SK-N-SH (cell line): ENCODE data around the gene PHACTR3. TPM values are rescaled to one million over a fixed set of nuclear protein-coding genes. Genes with fewer than 3 reads are reported as not detected.

Source experiments
- CTCF ChIA-PET: fragments of 300-600, 350-600 bp; formaldehyde crosslinking; extraction: SDS; loops from one replicate; lab custom pipeline; 2021; lab: Yijun Ruan, JAX
- POLR2A ChIA-PET: fragments of 350-600 bp; sonication (Branson Sonifier 250); formaldehyde crosslinking; extraction: SDS; loops from one replicate; lab custom pipeline; 2020; ENCODE audit warnings: antibody characterized with exemption, inconsistent platforms; lab: Yijun Ruan, JAX
- DNase-seq: peaks from one replicate; pipeline ENCODE4 v3.0.0; 2012
- H2AFZ ChIP-seq: fragments of 200-600 bp; sonication (generic); 2 replicates; pipeline ENCODE4 v1.8.1; 2016; ENCODE audit warnings: antibody characterized with exemption, mild to moderate bottlenecking, low read depth
- H3F3A ChIP-seq: fragments of 200-600 bp; sonication (generic); replicated peaks from 2 replicates; pipeline ENCODE3; 2016; ENCODE audit warnings: antibody characterized with exemption, mild to moderate bottlenecking; ENCODE audit not compliant: insufficient read depth
- H3K27ac ChIP-seq, 2 experiments: fragments of 200-500 bp in 1 of 2; fragments of 200-600 bp in 1 of 2; sonication (Bioruptor generic) in 1 of 2; sonication (generic), shearing (Covaris generic) in 1 of 2; 2 replicates each; pipeline versions ENCODE4 v1.5.1 to v1.6.1; 2014 to 2016; ENCODE audit warnings: low read depth in 2 of 2, inconsistent platforms in 1 of 2, low read length in 1 of 2, mild to moderate bottlenecking in 1 of 2, mixed read lengths in 1 of 2
- H3K27me3 ChIP-seq: fragments of 200-600 bp; sonication (generic), shearing (Covaris generic); 2 replicates; pipeline ENCODE4 v1.6.1; 2016; ENCODE audit warnings: mixed run types; ENCODE audit not compliant: insufficient read depth
- H3K36me3 ChIP-seq, 2 experiments: fragments of 200-500 bp in 1 of 2; fragments of 200-600 bp in 1 of 2; sonication (Bioruptor generic) in 1 of 2; sonication (generic) in 1 of 2; replicated peaks in 1 of 2; 2 replicates each; pipeline versions ENCODE3 to v1.5.1; 2014 to 2016; ENCODE audit warnings: low read length in 1 of 2, mild to moderate bottlenecking in 1 of 2; ENCODE audit not compliant: insufficient read depth in 2 of 2, control insufficient read depth in 1 of 2
- H3K4me1 ChIP-seq, 2 experiments: fragments of 200-500 bp in 1 of 2; fragments of 200-600 bp in 1 of 2; sonication (Bioruptor generic) in 1 of 2; sonication (generic), shearing (Covaris generic) in 1 of 2; 2 replicates each; pipeline versions ENCODE4 v1.5.1 to v1.6.1; 2014 to 2016; ENCODE audit warnings: low read depth in 1 of 2, low read length in 1 of 2, mixed run types in 1 of 2; ENCODE audit not compliant: insufficient read depth in 2 of 2, control insufficient read depth in 1 of 2
- H3K4me2 ChIP-seq: fragments of 200-600 bp; sonication (generic), shearing (Covaris generic); 2 replicates; pipeline ENCODE4 v1.6.1; 2017; ENCODE audit warnings: mixed run types
- H3K4me3 ChIP-seq, 2 experiments: fragments of 200-500 bp in 1 of 2; fragments of 200-600 bp in 1 of 2; sonication (Bioruptor generic) in 1 of 2; sonication (generic), shearing (Covaris generic) in 1 of 2; 2 replicates each; pipeline versions ENCODE4 v1.5.1 to v1.8.1; 2014 to 2016; ENCODE audit warnings: low read depth in 2 of 2, inconsistent platforms in 1 of 2, low read length in 1 of 2, mild to moderate bottlenecking in 1 of 2, mixed read lengths in 1 of 2, moderate library complexity in 1 of 2
- H3K79me2 ChIP-seq: fragments of 200-600 bp; sonication (generic); 2 replicates; pipeline ENCODE4 v1.8.1; 2017; ENCODE audit warnings: mild to moderate bottlenecking; ENCODE audit not compliant: insufficient read depth
- H3K9ac ChIP-seq: fragments of 200-600 bp; sonication (generic); 2 replicates; pipeline ENCODE4 v1.6.1; 2017; ENCODE audit warnings: mixed run types
- H3K9me2 ChIP-seq: fragments of 200-600 bp; sonication (generic); 2 replicates; pipeline ENCODE4 v1.6.1; 2017; ENCODE audit warnings: mixed run types
- H3K9me3 ChIP-seq: fragments of 200-600 bp; sonication (generic); 2 replicates; pipeline ENCODE4 v1.6.1; 2017; ENCODE audit warnings: mixed run types, mild to moderate bottlenecking, moderate library complexity
- H4K20me1 ChIP-seq: fragments of 200-600 bp; sonication (generic); 2 replicates; pipeline ENCODE4 v1.6.1; 2017; ENCODE audit warnings: mild to moderate bottlenecking, mixed run types; ENCODE audit not compliant: insufficient read depth
- ELF1 ChIP-seq: IDR thresholded peaks from 2 replicates; pipeline ENCODE4 v1.4.0; 2012
- FOXM1 ChIP-seq: IDR thresholded peaks from 2 replicates; pipeline ENCODE4 v1.4.0; 2012; ENCODE audit warnings: low read depth, mild to moderate bottlenecking
- GATA2 ChIP-seq: sonication (generic); formaldehyde crosslinking; IDR thresholded peaks from 2 replicates; pipeline ENCODE4 v1.5.0; 2020; ENCODE audit warnings: mild to moderate bottlenecking, missing genetic modification reagents
- MXI1 ChIP-seq: IDR thresholded peaks from 2 replicates; pipeline ENCODE4 v1.6.1; 2012; ENCODE audit warnings: mild to moderate bottlenecking, low read depth, low read length, improper control_type of control experiment
- NFIC ChIP-seq: IDR thresholded peaks from 2 replicates; pipeline ENCODE4 v1.4.0; 2012; ENCODE audit warnings: borderline replicate concordance
- SIN3A ChIP-seq: IDR thresholded peaks from 2 replicates; pipeline ENCODE4 v1.6.1; 2012; ENCODE audit warnings: low read depth, mild to moderate bottlenecking, low read length, moderate library complexity, borderline replicate concordance
- TAF1 ChIP-seq: IDR thresholded peaks from 2 replicates; pipeline ENCODE4 v1.6.1; 2012; ENCODE audit warnings: low read depth, mild to moderate bottlenecking, low read length, moderate library complexity, borderline replicate concordance
- TEAD4 ChIP-seq: IDR thresholded peaks from 2 replicates; pipeline ENCODE4 v1.4.0; 2012; ENCODE audit warnings: mild to moderate bottlenecking, borderline replicate concordance; ENCODE audit not compliant: insufficient read depth
- YY1 ChIP-seq: IDR thresholded peaks from 2 replicates; pipeline ENCODE4 v1.4.0; 2012; ENCODE audit warnings: low read depth, mild to moderate bottlenecking
- WGBS: methylation state at CpG from one replicate; pipeline ENCODE4 v1.1.6; 2017; ENCODE audit warnings: low lambda C conversion rate; 5-methylcytosine and 5-hydroxymethylcytosine counted together
- polyA plus RNA-seq, 3 experiments: library from polyadenylated mRNA; depleted of rRNA; stranded (reverse); fragments of >200 nt; gene quantifications; 2 replicates each; pipeline ENCODE4 v1.2.3, GENCODE V29; 2012
- TF ChIP-seq, protein P1 (sequence below): fragments of 150-350 bp; IDR thresholded peaks from 2 replicates; pipeline ENCODE4 v1.6.1; 2016; ENCODE audit warnings: mild to moderate bottlenecking, low read depth, low read length
- TF ChIP-seq, protein P2 (sequence below): IDR thresholded peaks from 2 replicates; pipeline ENCODE4 v1.6.1; 2012; ENCODE audit warnings: mild to moderate bottlenecking, low read depth, low read length, moderate library complexity
- TF ChIP-seq, protein P3 (sequence below): IDR thresholded peaks from 2 replicates; pipeline ENCODE4 v1.4.0; 2012; ENCODE audit warnings: low read depth, borderline replicate concordance
- TF ChIP-seq, protein P4 (sequence below): fragments of 150-350 bp; IDR thresholded peaks from 2 replicates; pipeline ENCODE4 v1.6.1; 2017; ENCODE audit warnings: antibody characterized with exemption, low read length, low read depth, borderline replicate concordance
- TF ChIP-seq, protein P5 (sequence below): IDR thresholded peaks from 2 replicates; pipeline ENCODE4 v1.4.0; 2012; ENCODE audit warnings: low read depth, borderline replicate concordance

Gene PHACTR3
- polyA plus RNA-seq, 1 of the 3 experiments (the other 2 are of a cell fraction), result 0.10 TPM

DNA sequence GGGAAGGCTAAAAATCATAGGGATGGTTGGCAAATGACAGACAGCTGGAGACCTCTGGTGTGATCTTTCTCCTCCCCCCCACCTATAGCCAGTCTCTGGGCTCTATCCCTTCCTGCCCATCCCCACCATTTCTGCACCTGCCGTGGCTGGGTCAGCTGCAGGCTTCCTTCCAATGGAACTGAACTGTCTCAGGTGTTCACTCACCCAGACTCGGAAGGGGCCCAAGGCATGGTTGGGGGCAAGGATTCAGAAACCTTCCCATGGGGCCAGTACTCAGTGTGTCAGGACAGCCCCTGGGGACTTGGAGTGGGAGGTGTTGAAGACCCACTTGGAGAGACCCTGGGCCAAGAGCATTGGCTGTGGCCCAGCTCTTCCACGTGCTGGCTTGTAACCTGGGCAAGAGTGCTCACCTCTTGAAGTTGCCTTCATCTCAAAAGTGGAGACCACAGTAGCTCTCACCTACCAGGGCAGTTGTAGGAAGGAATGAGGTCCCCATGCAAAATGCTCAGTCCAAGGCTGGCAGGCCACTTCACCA is 1.7 kb upstream of the PHACTR3 start:
- Histone ChIP-seq H3K9me2 (no peaks in the 10 kb centered on the region), H2AFZ (no peak overlapping the region), H3K79me2 (no peaks in the 10 kb centered on the region), H4K20me1 (no peaks in the 10 kb centered on the region), H3K9ac (no peak overlapping the region), H3K27ac (no peak overlapping the region), H3K4me3 (no peak overlapping the region), H3K9me3 (no peaks in the 10 kb centered on the region), H3K4me1 (peaks cover 0 to 3% of the 10 kb centered on the region in 2 experiments; a peak in 1 of 4 replicates), H3K36me3 (no peaks in the 10 kb centered on the region), H3K4me2 (no peak overlapping the region), H3F3A (no peaks in the 10 kb centered on the region), H3K27me3 (peaks cover 16% of the 10 kb centered on the region)
- no peak for DNase-seq
- POLR2A ChIA-PET, result no interaction called here
- TF ChIP-seq, protein P1, sequence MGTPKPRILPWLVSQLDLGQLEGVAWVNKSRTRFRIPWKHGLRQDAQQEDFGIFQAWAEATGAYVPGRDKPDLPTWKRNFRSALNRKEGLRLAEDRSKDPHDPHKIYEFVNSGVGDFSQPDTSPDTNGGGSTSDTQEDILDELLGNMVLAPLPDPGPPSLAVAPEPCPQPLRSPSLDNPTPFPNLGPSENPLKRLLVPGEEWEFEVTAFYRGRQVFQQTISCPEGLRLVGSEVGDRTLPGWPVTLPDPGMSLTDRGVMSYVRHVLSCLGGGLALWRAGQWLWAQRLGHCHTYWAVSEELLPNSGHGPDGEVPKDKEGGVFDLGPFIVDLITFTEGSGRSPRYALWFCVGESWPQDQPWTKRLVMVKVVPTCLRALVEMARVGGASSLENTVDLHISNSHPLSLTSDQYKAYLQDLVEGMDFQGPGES, result no peak
- TF ChIP-seq, protein P2, sequence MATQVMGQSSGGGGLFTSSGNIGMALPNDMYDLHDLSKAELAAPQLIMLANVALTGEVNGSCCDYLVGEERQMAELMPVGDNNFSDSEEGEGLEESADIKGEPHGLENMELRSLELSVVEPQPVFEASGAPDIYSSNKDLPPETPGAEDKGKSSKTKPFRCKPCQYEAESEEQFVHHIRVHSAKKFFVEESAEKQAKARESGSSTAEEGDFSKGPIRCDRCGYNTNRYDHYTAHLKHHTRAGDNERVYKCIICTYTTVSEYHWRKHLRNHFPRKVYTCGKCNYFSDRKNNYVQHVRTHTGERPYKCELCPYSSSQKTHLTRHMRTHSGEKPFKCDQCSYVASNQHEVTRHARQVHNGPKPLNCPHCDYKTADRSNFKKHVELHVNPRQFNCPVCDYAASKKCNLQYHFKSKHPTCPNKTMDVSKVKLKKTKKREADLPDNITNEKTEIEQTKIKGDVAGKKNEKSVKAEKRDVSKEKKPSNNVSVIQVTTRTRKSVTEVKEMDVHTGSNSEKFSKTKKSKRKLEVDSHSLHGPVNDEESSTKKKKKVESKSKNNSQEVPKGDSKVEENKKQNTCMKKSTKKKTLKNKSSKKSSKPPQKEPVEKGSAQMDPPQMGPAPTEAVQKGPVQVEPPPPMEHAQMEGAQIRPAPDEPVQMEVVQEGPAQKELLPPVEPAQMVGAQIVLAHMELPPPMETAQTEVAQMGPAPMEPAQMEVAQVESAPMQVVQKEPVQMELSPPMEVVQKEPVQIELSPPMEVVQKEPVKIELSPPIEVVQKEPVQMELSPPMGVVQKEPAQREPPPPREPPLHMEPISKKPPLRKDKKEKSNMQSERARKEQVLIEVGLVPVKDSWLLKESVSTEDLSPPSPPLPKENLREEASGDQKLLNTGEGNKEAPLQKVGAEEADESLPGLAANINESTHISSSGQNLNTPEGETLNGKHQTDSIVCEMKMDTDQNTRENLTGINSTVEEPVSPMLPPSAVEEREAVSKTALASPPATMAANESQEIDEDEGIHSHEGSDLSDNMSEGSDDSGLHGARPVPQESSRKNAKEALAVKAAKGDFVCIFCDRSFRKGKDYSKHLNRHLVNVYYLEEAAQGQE, result no peak
- TF ChIP-seq TEAD4, result no peak
- TF ChIP-seq, protein P3, sequence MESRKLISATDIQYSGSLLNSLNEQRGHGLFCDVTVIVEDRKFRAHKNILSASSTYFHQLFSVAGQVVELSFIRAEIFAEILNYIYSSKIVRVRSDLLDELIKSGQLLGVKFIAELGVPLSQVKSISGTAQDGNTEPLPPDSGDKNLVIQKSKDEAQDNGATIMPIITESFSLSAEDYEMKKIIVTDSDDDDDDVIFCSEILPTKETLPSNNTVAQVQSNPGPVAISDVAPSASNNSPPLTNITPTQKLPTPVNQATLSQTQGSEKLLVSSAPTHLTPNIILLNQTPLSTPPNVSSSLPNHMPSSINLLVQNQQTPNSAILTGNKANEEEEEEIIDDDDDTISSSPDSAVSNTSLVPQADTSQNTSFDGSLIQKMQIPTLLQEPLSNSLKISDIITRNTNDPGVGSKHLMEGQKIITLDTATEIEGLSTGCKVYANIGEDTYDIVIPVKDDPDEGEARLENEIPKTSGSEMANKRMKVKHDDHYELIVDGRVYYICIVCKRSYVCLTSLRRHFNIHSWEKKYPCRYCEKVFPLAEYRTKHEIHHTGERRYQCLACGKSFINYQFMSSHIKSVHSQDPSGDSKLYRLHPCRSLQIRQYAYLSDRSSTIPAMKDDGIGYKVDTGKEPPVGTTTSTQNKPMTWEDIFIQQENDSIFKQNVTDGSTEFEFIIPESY, result no peak
- no peak for TF ChIP-seq FOXM1
- no peak for TF ChIP-seq GATA2 (CRISPR knock-in tag)
- TF ChIP-seq, protein P4, sequence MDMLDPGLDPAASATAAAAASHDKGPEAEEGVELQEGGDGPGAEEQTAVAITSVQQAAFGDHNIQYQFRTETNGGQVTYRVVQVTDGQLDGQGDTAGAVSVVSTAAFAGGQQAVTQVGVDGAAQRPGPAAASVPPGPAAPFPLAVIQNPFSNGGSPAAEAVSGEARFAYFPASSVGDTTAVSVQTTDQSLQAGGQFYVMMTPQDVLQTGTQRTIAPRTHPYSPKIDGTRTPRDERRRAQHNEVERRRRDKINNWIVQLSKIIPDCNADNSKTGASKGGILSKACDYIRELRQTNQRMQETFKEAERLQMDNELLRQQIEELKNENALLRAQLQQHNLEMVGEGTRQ, result no peak
- TF ChIP-seq YY1, result no peak
- TF ChIP-seq SIN3A, result no peak
- TF ChIP-seq, protein P5, sequence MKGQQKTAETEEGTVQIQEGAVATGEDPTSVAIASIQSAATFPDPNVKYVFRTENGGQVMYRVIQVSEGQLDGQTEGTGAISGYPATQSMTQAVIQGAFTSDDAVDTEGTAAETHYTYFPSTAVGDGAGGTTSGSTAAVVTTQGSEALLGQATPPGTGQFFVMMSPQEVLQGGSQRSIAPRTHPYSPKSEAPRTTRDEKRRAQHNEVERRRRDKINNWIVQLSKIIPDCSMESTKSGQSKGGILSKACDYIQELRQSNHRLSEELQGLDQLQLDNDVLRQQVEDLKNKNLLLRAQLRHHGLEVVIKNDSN, result no peak
- TF ChIP-seq NFIC, result no peak
- TF ChIP-seq MXI1, result no peak
- TF ChIP-seq TAF1, result no peak
- TF ChIP-seq ELF1, result no peak
- 13% methylated on average over 1 of the region's 3 CpGs for WGBS
- CTCF ChIA-PET, result interaction anchor here (1.0 to 10.7 kb wide), 5 partner anchors 11 to 332 kb away, joined by 3 to 190 read pairs (median 3); no protein-coding TSS in a partner anchor
